Skeletal muscle cell (primary cell): Measurements from ENCODE around the gene IGF1.

Experiments
- DNase-seq: peaks from one replicate; pipeline ENCODE4 v3.0.0-alpha.2; 2010; ENCODE audit warnings: low read depth
- H3K4me3 ChIP-seq: 2 replicates; pipeline ENCODE4 v1.5.1; 2011; ENCODE audit warnings: low read depth, mild to moderate bottlenecking, control low read depth, low read length, moderate library complexity

IGF1 gene

DNA sequence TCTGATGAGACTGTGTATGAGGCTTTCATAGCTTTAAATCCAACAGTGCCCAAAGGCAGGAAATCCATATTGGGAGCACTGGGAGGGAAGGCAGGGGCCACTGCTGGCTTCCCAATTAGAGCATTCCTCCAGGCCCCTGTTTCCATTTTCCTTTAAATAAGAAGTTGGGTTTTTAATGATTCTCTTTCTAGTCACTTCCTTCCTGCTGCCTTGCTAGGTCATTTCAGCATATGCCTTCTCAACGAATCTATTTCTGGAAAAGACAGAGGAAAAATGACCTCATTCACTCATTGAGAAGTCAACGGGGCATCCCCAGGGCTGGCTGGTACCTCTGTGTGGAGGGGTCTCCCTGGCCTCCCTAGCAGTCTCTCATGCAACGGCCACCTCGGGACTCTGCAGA lies 43.5 kb downstream of the IGF1 start:
- DNase-seq, result no peak
- no peak overlapping the region for H3K4me3 ChIP-seq

DNA sequence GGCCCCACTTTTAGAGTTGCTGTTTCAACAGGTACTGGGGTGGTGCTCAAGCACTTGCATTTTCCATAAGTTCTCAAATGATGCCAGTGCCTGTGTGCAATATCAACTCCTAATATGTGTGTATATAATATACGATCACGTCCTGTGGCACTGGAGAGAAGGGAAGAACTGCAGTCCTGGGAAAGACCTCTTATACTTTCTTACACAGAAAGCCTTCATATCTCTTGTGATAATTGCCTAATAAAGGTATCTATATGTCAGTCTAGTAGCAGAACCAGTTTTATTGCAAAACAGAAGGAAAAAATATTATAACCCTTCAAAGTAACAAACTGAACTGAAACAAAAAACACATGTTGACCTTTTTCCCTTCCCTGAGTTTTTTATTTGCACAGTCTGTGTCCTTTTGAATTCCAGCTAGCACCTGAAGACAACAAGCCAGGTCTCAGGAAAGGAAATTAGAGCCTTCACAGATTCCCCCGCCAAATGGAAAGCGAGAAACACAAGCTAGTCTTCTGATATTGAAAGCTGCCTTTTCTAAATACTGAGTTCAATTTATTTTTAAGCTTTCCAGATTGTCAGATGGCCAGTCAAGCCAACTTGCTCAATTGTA lies 44.4 kb downstream of the IGF1 start:
- H3K4me3 ChIP-seq, result no peak overlapping the region
- DNase-seq, result no peak

GRCh38 chr12:102433304-102433703 lies 47.1 kb downstream of the IGF1 start:
- no peak overlapping the region for H3K4me3 ChIP-seq
- DNase-seq, result no peak

DNA sequence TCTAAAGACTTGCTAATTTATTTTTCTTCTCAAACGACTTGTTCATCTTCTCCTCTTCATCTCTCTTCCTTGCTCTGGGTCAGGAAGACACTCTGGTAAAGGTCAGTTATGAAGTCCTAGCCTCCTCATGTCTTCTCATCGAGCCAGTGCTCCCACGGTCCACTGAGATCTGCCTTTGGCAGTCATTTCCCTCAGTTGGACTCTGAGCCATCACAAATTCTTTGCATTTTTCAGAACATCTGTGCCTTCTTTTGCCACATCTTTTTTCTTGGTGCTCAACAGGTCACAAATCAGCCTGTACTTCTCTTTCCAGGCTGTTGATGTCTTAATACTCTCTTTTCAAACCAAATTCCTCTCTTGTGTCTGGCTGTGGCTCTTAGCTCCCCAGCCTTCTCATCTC lies 49.7 kb downstream of the IGF1 start:
- H3K4me3 ChIP-seq, result no peak overlapping the region
- DNase-seq, result no peak

- no peak for DNase-seq
Observed at GRCh38 chr12:102429211-102430154, 50.9 kb downstream of the IGF1 start.

GRCh38 chr12:102427543-102427941 lies 52.8 kb downstream of the IGF1 start:
- no peak for DNase-seq
- no peak overlapping the region for H3K4me3 ChIP-seq

More at GRCh38 chr12:102429211-102430154, 50.9 kb downstream of the IGF1 start:
- no peak overlapping the region for H3K4me3 ChIP-seq

DNA sequence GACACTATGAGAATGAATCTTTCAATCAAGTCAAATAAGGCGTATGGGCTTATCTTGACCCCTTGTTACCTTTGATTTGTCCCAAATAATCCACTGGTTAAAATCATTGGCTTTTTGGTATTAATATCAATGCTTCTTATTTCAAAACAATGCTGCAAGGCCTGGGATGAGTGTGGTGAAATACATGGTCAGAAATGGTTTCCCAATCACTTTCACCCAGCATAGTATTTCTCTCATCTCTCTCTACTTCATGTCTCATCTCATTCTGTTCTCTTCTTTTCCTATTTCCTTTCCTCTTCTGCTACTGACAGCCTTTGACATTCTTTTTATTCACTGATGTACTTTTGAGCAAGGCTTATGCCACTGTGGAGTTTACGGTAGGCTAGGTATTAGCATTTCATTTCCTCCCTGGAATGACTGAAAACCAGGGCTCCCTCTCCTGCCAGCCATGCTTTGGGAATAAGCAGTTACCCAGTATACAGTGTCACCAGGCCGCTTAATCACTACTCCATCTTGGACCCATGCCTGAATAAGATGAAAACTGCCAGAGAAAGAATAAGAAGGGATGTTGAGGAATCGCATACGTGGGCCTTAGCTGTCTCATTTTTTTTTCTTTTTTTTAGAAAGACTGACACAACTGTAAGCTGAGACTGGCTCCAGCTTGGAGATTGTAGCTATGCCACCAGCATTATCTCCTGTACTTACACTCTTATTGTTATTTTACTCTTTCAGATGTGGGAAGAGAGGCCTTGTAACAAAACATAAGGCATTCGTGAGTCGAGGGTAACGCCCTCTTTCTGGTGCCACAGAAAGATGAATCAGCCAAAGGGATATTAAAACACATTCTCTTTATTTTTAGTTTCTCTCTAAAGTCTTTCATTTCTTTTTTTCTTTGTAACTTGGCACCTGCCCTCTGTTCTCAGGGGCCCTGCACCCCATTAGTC lies 53.5 kb downstream of the IGF1 start:
- DNase-seq, result no peak
- no peak overlapping the region for H3K4me3 ChIP-seq

GRCh38 chr12:102425109-102426039 lies 55.0 kb downstream of the IGF1 start:
- DNase-seq, result no peak
- H3K4me3 ChIP-seq, result no peak overlapping the region

- no peak overlapping the region for H3K4me3 ChIP-seq
- no peak for DNase-seq
Observed at GRCh38 chr12:102423462-102423861, 56.9 kb downstream of the IGF1 start.

DNA sequence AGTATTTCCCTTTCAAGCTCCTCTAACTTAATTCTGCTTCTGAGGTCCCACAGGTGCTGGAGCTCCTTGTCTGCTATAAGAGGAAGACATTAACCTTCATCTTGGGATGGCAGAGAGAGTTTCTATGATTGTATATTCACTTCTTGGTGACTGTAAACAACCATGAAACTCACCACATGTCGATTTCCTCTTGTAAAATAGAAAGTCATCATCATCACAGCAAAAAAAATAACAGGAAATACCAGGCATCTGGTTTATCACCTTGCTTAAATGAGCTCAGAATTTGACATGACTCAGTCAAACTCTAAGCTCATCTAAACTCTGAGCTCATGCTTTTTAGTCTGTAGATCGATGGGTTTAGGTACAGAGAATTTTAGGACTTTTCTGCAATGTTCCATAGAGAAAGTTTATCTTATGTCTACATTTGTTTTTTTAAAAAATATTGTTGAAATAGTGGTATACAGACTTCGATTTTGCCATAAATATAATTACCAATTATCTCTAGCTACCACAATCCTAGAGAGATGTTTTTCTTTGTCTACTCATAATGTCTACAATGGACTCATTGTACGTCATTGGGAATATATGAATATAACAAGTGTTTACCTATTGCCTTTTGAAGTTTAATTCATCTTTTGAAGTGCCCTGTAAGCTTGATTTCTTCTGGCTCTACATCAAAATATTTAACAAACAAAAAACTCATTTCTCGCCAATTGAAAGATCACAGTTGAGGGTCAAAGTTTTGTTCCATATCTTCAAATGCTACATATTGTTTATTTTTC lies 58.4 kb downstream of the IGF1 start:
- H3K4me3 ChIP-seq, result no peak overlapping the region
- DNase-seq, result no peak

DNA sequence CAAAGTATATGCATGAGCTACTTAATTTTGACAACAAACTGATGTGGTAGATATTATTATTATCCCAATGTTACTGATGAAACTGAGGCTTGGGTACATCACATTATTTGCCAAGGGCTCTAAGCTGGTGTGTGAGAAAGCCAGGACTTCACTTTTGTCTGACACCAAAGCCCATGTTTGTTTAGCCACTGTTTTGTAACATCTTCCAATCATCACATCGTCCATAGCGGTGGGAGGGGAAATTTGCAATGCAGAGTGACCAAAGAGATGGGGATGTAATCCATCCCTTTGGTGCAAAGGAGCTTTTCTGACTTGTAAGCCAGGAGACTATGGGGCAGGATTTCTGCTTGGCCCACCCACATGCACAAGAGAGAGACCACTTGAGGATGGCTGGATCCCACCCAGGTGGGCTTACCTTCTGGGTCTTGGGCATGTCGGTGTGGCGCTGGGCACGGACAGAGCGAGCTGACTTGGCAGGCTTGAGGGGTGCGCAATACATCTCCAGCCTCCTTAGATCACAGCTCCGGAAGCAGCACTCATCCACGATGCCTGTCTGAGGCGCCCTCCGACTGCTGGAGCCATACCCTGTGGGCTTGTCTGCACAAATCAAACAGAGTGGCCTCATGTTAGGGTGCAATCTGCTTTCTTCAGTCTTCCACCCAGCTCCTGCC lies 61.1 kb downstream of the IGF1 start:
- DNase-seq, result no peak
- no peak overlapping the region for H3K4me3 ChIP-seq

- H3K4me3 ChIP-seq, result no peak overlapping the region
- no peak for DNase-seq
Observed at GRCh38 chr12:102417055-102417454, 63.3 kb downstream of the IGF1 start.

GRCh38 chr12:102415515-102415914 lies 64.8 kb downstream of the IGF1 start:
- no peak for DNase-seq

DNA sequence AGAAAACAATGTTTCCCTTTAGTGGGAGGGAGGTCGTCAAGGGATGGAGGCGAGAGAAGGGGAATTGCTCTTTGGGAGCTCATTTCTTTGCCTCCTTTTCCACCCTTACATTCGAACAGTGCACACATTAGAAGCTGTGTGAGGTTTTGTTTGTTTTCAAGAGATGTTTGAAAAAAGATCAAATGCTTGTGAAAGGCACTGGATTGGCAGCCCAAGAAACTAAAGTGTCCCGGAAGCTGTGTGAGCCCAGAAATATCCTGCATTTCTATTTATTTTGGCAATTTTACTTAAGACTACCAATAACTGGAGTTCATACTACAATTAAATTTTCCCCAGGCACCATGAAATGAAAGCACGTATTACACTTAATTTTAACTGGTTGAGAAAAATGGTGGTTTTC lies 67.0 kb downstream of the IGF1 start:
- H3K4me3 ChIP-seq, result no peak overlapping the region
- DNase-seq, result no peak

More at GRCh38 chr12:102415515-102415914, 64.8 kb downstream of the IGF1 start:
- no peak overlapping the region for H3K4me3 ChIP-seq

DNA sequence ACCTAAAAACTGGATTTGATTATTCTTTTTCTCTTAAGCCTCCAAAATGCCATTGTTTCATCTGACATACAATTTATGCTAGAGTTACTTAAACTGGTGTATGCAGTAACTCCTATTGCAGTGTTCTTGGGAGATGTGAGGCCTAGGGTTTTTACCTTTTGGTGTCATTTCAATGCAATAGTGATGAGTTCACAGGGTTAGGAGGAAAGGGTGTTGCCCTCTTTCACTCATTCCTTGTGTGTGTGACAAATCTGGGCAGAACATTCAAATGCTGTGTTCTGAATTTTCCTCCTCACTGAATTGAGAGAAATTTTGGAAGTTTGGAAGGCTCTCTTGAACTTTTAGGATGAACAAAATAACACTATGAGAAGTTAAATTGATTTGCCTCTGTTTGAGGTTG lies 69.9 kb downstream of the IGF1 start:
- H3K4me3 ChIP-seq, result no peak overlapping the region
- DNase-seq, result no peak

DNA sequence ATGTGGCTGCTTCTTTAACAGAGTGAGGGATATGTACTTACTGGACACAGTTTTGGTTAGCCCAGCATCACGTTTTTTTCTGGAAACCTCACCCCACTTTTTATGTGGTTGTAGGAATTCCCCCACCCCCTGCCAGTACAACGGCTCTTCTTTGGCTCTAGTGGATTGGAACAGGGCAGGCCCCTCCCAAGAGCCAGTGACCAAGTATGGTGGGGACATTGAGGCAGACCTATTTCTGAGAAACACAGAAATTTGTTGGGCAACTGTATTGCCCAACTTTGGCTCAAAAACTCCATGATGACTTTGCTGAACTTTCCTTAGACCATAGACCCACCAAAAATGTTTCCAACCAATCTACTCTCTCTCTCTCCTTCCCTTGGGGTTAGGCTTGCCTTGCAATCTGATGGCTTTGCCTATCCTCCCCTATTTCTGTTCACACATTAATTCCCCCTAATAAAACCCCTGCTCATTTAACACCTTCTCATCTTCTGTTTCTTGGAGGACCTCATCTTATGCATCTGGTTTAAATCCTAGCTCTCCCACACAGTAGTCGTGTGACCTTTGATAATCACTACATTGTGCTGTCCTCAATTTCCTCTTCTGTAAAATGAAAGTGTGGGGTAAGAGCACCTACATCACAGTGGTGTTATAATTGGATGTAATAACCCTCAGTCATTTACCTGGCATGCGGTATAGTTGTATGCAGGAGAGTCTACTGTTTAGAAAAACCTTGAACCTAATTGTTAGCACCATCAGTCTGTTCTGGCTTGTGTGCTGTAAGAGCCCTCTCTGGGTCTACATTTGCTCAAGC lies 71.7 kb downstream of the IGF1 start:
- no peak for DNase-seq
- no peak overlapping the region for H3K4me3 ChIP-seq
